Activated CD4-positive, alpha-beta T cell treated with anti-CD3 and anti-CD28 coated beads, Interleukin-2, amount 50 U/mL, for 24 hours (primary cell): ENCODE measurements around the gene ZNF169.
"Not testable (repeated sequence)": the region's sequence is repeated elsewhere in the genome, so short reads cannot be mapped to it uniquely, and the experiment has no call there.

Source experiments
- DNase-seq, 2 donors: peaks; one replicate each; pipeline ENCODE4 v3.0.0-alpha.2; 2020; ENCODE audit warnings: low read depth in 1 of 2, low spot score in 1 of 2

The ZNF169 gene

GRCh38 chr9:94259077-94259862, at the start of gene ZNF169:
TSS of gene ZNF169 (plus strand) at chr9:94259298. CDS start at chr9:94278813, 19,515 bp downstream.
- peak; percentile 73 to 88 for DNase-seq

GRCh38 chr9:94210616-94211603, 48.2 kb upstream of the ZNF169 start:
- no peak for DNase-seq

GRCh38 chr9:94212091-94212490, 47.0 kb upstream of the ZNF169 start:
- DNase-seq: no peak

GRCh38 chr9:94212531-94212930, 46.6 kb upstream of the ZNF169 start:
- DNase-seq: no peak

DNA sequence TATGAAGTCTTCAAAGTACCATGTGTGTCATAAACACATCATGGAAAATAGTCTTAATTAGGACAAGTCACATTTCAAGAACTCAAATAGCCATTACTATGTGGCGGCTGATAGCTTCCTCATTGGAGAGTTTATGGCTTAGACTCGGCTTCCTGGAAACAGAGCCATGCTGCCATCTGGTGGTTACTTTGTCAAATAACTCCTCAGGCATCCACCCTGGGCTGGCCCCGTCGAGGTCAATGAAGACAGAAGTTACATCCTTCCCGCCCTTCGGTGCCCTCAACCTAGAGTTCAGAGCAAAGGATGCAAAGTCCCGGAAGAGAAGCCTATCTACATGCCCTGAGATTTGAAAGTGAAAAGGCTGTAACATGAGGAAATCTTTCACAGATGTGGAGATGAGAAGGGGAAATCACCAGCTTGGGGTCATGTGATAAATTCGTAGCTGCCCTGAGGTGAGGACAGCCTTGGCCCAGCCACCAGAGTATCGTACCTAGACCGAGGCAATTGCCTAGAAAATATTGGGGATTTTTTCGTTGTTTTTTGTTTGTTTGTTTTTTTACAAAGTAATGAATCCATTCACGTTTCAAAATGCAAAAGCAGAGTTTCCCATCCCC, 45.5 kb upstream of the ZNF169 start:
- peak; percentile 45 to 73 for DNase-seq

DNA sequence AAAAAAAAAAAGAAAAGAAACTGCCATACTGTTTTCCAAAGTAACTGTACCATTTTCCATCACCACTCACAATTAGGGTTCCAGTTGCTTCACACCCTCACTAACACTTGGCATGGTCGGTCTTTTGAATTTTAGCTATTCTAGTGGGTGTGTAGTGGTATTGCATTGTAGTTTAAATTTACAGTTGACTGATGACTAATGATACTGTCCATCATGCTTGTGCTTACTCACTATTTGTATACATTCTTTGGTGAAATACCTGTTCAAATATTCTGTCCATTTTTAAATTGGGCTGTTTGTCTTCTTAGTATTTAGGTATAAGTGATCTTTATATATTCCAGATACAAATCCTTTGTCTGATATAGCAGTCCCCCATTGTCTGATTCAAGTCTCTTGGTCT, 36.2 kb upstream of the ZNF169 start:
- no peak for DNase-seq

- not testable (repeated sequence) for DNase-seq
These were observed 33.7 kb upstream of the ZNF169 start for GRCh38 chr9:94225413-94225812.

- no peak for DNase-seq
These were observed 30.5 kb upstream of the ZNF169 start for GRCh38 chr9:94228616-94229015.

- DNase-seq: no peak
These were observed 26.7 kb upstream of the ZNF169 start for GRCh38 chr9:94232428-94232827.

DNA sequence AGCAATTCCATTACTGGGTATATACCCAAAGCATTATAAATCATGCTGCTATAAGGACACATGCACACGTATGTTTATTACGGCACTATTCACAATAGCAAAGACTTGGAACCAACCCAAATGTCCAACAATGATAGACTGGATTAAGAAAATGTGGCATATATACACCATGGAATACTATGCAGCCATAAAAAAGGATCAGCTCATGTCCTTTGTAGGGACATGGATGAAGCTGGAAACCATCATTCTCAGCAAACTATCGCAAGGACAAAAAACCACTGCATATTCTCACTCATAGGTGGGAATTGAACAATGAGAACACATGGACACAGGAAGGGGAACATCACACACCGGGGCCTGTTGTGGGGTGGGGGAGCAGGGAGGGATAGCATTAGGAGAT, 18.0 kb upstream of the ZNF169 start:
- DNase-seq: not testable (repeated sequence)

GRCh38 chr9:94245651-94246050, 13.4 kb upstream of the ZNF169 start:
- DNase-seq: no peak

- no peak for DNase-seq
These were observed 8.6 kb upstream of the ZNF169 start for GRCh38 chr9:94250456-94250855.

- DNase-seq: no peak
These were observed 3.1 kb upstream of the ZNF169 start for GRCh38 chr9:94256007-94256406.

DNA sequence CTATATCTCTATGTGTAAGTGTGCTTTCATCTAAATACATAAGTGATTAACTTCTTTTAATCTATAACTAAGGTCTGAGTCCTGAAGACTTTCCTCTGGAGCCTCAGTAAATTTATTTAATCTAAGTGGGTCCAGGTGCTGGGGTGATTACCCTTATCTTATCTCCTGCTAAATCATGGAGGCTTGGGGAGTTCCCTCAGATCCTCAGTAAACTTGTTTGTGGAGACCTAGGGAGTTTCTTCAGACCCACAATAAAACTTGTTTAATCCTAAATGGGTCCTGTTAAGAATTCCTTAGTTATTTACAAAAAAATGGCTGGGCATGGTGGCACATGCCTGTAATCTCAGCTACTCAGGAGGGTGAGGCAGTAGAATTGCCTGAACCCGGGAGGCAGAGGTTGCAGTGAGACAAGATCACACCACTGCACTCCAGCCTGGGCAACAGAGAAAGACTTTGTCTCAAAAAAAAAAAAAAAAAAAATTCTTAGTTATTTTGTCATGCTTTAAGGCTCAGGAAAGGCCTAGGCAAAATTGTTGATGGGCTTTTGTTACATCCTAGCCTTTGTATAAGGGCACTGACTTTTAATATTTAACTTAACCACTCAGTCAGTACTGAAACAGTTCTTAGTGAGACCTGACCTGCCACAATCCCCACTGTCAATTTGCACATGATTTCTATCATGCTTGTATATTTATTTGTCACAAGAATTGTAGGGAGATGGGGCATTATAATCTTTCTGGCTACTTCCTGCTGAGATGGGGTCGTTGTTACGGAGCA, 6.7 kb downstream of the ZNF169 start:
- DNase-seq: not testable (repeated sequence)

DNA sequence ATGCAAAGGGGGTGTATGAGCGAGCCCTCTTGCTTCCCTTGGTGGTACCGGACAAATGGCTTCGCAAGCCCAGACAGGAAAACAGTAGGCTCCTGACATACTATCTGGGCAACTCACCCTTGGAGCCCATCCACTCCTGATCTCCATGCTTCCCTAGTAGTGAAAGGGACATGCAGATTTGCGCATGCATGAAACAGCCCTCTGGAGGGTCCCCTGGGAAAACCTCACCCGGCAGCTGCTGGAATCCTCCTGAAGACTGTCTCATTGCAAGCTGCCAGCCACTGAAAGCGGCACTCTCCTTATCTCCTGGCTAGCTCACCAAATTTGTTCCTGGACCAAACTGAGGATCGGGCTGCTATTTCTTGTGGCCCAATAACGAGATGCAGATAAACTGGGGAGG, 10.2 kb downstream of the ZNF169 start:
- DNase-seq: no peak

- no peak for DNase-seq
These were observed 10.9 kb downstream of the ZNF169 start for GRCh38 chr9:94270009-94270408.

- DNase-seq: not testable (repeated sequence)
These were observed 17.9 kb downstream of the ZNF169 start for GRCh38 chr9:94277029-94277428.

DNA sequence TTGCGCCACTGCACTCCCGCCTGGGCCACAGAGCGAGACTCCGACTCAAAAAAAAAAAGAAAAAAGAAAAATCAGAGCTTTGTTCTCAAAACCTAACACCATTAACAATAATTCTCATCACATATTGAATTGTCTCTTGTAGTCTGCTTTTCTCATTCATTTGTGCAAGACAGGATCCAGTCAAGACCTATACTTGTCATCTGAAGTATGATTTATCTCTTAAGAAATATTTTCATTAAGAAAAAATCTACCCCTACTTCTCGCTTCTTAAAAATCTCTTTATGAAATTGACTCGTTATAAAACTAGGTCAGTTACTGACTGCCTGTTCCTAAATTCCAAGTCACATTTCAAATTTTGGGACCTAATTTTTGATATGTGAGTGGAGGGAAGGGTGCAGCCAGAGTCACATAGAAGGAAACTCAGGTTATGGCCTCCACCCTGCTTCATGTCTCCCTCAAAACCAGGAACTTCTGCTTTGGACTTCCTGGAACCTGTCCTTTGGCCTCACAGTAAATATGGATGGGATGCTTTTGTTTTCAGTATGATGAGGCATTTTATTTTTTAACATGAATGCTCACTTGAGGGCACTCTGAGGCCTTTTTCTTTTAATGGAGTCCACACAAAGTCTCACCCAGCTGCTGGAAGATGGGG, 18.9 kb downstream of the ZNF169 start:
- no peak for DNase-seq

DNA sequence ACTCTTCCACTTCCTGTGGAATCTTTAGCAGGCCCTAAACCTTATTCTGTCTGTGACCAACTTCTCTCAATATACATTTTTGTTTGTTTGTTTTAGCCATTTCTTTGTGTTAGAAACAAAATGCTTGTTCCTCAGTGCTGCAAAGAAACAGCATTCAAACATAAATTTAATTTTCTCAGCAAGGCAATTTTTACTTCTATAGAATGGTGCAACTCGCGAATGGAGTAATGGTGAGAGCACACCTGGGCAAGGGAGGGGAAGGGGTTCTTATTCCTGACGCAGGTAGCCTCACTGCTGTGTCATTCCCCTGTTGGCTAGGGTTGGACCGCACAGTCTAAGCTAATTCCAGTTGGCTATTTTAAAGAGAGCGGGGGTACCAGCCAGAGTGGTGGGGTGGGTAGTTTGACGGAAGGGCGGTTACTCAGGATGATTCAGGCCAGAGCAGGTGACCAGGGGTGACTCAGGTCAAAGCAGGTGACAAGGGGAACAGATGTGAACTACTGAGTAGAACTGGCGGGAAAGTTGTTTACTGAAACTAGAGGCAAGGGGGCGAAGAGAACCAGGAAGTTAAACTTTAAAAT, 21.4 kb downstream of the ZNF169 start:
- no peak for DNase-seq

DNA sequence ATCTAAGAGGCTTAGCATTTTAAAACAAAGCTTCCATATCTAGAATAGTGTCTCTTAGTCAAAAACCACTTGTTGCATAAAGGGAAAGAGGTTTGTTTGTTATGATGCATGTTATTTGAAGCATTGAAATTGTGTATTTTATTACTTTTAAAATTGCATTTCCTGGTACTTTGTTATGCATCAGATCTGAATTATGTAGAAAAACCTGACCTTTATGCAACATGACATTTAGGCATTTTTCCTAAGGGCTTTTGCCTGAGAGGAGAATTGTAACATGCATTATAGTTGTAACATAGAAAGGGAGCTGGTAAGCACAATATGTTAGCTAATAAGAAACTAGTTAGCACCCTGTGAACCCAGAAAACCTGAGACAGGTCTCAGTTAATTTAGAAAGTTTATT, 22.0 kb downstream of the ZNF169 start:
- no peak for DNase-seq
